ENCODE measurements around the gene FKTN.

GRCh38 chr9:105511446-105511845, 46.5 kb upstream of the FKTN start:
- no peak for TF ChIP-seq EZH2 (IDR thresholded peaks at IDR 0.05; ENCODE audit: borderline replicate concordance, low read length)
- TF ChIP-seq, protein P1, sequence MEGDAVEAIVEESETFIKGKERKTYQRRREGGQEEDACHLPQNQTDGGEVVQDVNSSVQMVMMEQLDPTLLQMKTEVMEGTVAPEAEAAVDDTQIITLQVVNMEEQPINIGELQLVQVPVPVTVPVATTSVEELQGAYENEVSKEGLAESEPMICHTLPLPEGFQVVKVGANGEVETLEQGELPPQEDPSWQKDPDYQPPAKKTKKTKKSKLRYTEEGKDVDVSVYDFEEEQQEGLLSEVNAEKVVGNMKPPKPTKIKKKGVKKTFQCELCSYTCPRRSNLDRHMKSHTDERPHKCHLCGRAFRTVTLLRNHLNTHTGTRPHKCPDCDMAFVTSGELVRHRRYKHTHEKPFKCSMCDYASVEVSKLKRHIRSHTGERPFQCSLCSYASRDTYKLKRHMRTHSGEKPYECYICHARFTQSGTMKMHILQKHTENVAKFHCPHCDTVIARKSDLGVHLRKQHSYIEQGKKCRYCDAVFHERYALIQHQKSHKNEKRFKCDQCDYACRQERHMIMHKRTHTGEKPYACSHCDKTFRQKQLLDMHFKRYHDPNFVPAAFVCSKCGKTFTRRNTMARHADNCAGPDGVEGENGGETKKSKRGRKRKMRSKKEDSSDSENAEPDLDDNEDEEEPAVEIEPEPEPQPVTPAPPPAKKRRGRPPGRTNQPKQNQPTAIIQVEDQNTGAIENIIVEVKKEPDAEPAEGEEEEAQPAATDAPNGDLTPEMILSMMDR (IDR thresholded peaks at IDR 0.05; ENCODE audit: low read length), result no peak
